Peyer's patch (tissue), 4 donors: ENCODE results near the gene OAF.

Experiments
- CTCF ChIP-seq, 6 experiments: fragments of 450-650 bp in 4 of 6; fragments of 200-600 bp in 2 of 6; sonication (generic) in 1 of 6; IDR thresholded peaks; one replicate each; pipeline ENCODE4 v1.5.1; 2017 to 2019; ENCODE audit warnings: antibody characterized with exemption in 6 of 6, mild to moderate bottlenecking in 3 of 6, moderate library complexity in 1 of 6
- POLR2A ChIP-seq, 2 donors: fragments of 450-650 bp; IDR thresholded peaks; one replicate each; pipeline ENCODE4 v1.5.1; 2017; ENCODE audit warnings: antibody characterized with exemption in 2 of 2, mild to moderate bottlenecking in 2 of 2, moderate library complexity in 2 of 2

- TF ChIP-seq CTCF (IDR thresholded peaks at IDR 0.05) (no peak), POLR2A (IDR thresholded peaks at IDR 0.05) (no peak)
Observed at GRCh38 chr11:120167659-120168058, 43.2 kb upstream of the OAF start.
